IMR-90 (cell line): ENCODE measurements around the gene FHL2. TPM values are rescaled to one million over a fixed set of nuclear protein-coding genes. Genes with fewer than 3 reads are reported as not detected.
A peak's percentile ranks its signal among the peaks of the same experiment; 100 is the strongest.

Experiments used
- ATAC-seq: fragments of 200-7000 bp; cut with Tn5 transposase; 2 replicates; pipeline ENCODE4 v1.9.1; 2020; ENCODE audit warnings: low read depth, mild to moderate bottlenecking, moderate library complexity
- BruUV-seq: library from RNA; stranded (reverse); fragments of 400-500 nt; replicated peaks from 2 replicates; lab custom pipeline; 2021; lab: Mats Ljungman, UMichigan
- CTCF ChIA-PET: fragments of 300-600 bp; formaldehyde crosslinking; extraction: SDS; loops from one replicate; lab custom pipeline; 2021; ENCODE audit warnings: antibody characterized with exemption; lab: Yijun Ruan, JAX
- POLR2A ChIA-PET: fragments of 300-600 bp; sonication (Branson Sonifier 250); formaldehyde crosslinking; loops from one replicate; lab custom pipeline; 2022; ENCODE audit warnings: antibody characterized with exemption; ENCODE audit not compliant: unreplicated experiment; lab: Charles Lee
- DNase-seq: peaks from one replicate; pipeline ENCODE4 v3.0.0; 2013
- H2AFZ ChIP-seq: replicated peaks from 2 replicates; pipeline ENCODE3; 2013; ENCODE audit warnings: low read length, mild to moderate bottlenecking; ENCODE audit not compliant: poor library complexity
- H2AK5ac ChIP-seq: 2 replicates; pipeline ENCODE4 v1.6.1; 2013; ENCODE audit warnings: low read depth, low read length, inconsistent platforms
- H2AK9ac ChIP-seq: replicated peaks from 2 replicates; pipeline ENCODE3; 2013; ENCODE audit warnings: mild to moderate bottlenecking, low read depth, low read length, moderate library complexity; ENCODE audit not compliant: poor library complexity
- H2BK120ac ChIP-seq: 2 replicates; pipeline ENCODE4 v1.6.1; 2013; ENCODE audit warnings: low read depth, low read length, inconsistent platforms
- H2BK15ac ChIP-seq: 3 replicates; pipeline ENCODE4 v1.6.1; 2013; ENCODE audit warnings: low read depth, low read length, inconsistent platforms
- H2BK20ac ChIP-seq: 2 replicates; pipeline ENCODE4 v1.6.1; 2013; ENCODE audit warnings: low read depth, mild to moderate bottlenecking, inconsistent platforms, low read length, moderate library complexity
- H2BK5ac ChIP-seq: 2 replicates; pipeline ENCODE4 v1.6.1; 2013; ENCODE audit warnings: mild to moderate bottlenecking, low read depth, low read length, inconsistent platforms; ENCODE audit not compliant: poor library complexity, severe bottlenecking
- H3K14ac ChIP-seq: replicated peaks from 2 replicates; pipeline ENCODE4 v1.6.1; 2013; ENCODE audit warnings: low read depth, low read length, inconsistent platforms
- H3K18ac ChIP-seq: 2 replicates; pipeline ENCODE4 v1.6.1; 2013; ENCODE audit warnings: low read depth, low read length, control low read depth
- H3K23ac ChIP-seq: 2 replicates; pipeline ENCODE4 v1.6.1; 2013; ENCODE audit warnings: low read depth, low read length, inconsistent platforms
- H3K27ac ChIP-seq: 2 replicates; pipeline ENCODE4 v1.5.1; 2013; ENCODE audit warnings: mild to moderate bottlenecking, control low read depth, low read length; ENCODE audit not compliant: insufficient read depth
- H3K27me3 ChIP-seq: 2 replicates; pipeline ENCODE4 v1.6.1; 2013; ENCODE audit warnings: low read length; ENCODE audit not compliant: control insufficient read depth, insufficient read depth
- H3K36me3 ChIP-seq: 2 replicates; pipeline ENCODE4 v1.6.1; 2013; ENCODE audit warnings: low read length, mixed read lengths; ENCODE audit not compliant: control insufficient read depth, insufficient read depth
- H3K4ac ChIP-seq: 2 replicates; pipeline ENCODE4 v1.6.1; 2013; ENCODE audit warnings: low read depth, low read length, inconsistent platforms
- H3K4me1 ChIP-seq: 2 replicates; pipeline ENCODE4 v1.6.1; 2013; ENCODE audit warnings: low read length, mixed read lengths; ENCODE audit not compliant: control insufficient read depth, insufficient read depth
- H3K4me2 ChIP-seq: 2 replicates; pipeline ENCODE4 v1.6.1; 2013; ENCODE audit warnings: low read depth, mild to moderate bottlenecking, control low read depth, low read length, moderate library complexity
- H3K4me3 ChIP-seq: 2 replicates; pipeline ENCODE4 v1.5.1; 2013; ENCODE audit warnings: low read depth, mild to moderate bottlenecking, control low read depth, low read length, moderate library complexity; ENCODE audit not compliant: insufficient read depth
- H3K56ac ChIP-seq: 2 replicates; pipeline ENCODE4 v1.6.1; 2013; ENCODE audit warnings: low read length, inconsistent platforms; ENCODE audit not compliant: insufficient read depth; ENCODE audit errors: extremely low read depth
- H3K79me1 ChIP-seq, 2 experiments: 2 replicates each; pipeline ENCODE4 v1.6.1; 2013; ENCODE audit warnings: low read length in 2 of 2, inconsistent platforms in 1 of 2, low read depth in 1 of 2
- H3K9ac ChIP-seq: 2 replicates; pipeline ENCODE4 v1.6.1; 2013; ENCODE audit warnings: low read depth, low read length, control low read depth
- H3K9me1 ChIP-seq: 2 replicates; pipeline ENCODE4 v1.6.1; 2013; ENCODE audit warnings: low read length, inconsistent platforms; ENCODE audit not compliant: insufficient read depth
- H3K9me3 ChIP-seq: 2 replicates; pipeline ENCODE4 v1.6.1; 2013; ENCODE audit warnings: low read length; ENCODE audit not compliant: control insufficient read depth, insufficient read depth
- H4K20me1 ChIP-seq: 2 replicates; pipeline ENCODE4 v1.6.1; 2013; ENCODE audit warnings: low read length, inconsistent platforms; ENCODE audit not compliant: insufficient read depth
- H4K5ac ChIP-seq: 2 replicates; pipeline ENCODE4 v1.6.1; 2013; ENCODE audit warnings: mild to moderate bottlenecking, low read depth, low read length, control low read depth
- H4K8ac ChIP-seq, 2 experiments: 2 replicates each; pipeline ENCODE4 v1.6.1; 2013; ENCODE audit warnings: low read depth in 2 of 2, low read length in 2 of 2, control low read depth in 1 of 2, inconsistent platforms in 1 of 2
- H4K91ac ChIP-seq: 2 replicates; pipeline ENCODE4 v1.6.1; 2013; ENCODE audit warnings: low read depth, low read length, inconsistent platforms; ENCODE audit not compliant: insufficient read depth
- CEBPB ChIP-seq: IDR thresholded peaks from 2 replicates; pipeline ENCODE4 v1.6.1; 2012; ENCODE audit warnings: low read depth, low read length, improper control_type of control experiment
- ELK1 ChIP-seq: fragments of 150-350 bp; IDR thresholded peaks from 2 replicates; pipeline ENCODE4 v1.6.1; 2016; ENCODE audit warnings: low read depth, mild to moderate bottlenecking, low read length, moderate library complexity, borderline replicate concordance
- MXI1 ChIP-seq: IDR thresholded peaks from 2 replicates; pipeline ENCODE4 v1.6.1; 2012; ENCODE audit warnings: low read depth, mild to moderate bottlenecking, low read length, moderate library complexity, borderline replicate concordance
- WGBS, 2 experiments: methylation state at CpG; one replicate each; pipeline versions ENCODE4 v1.1.5 to v1.1.7; 2013; ENCODE audit warnings: missing lambda C conversion rate in 2 of 2; ENCODE audit not compliant: insufficient read length in 1 of 2; ENCODE audit errors: extremely low coverage in 2 of 2; 5-methylcytosine and 5-hydroxymethylcytosine counted together
- dilution Hi-C: fragments of 300-500 bp; cut with HindIII; formaldehyde crosslinking; loops from one replicate; pipeline ENCODE4 v1.14.3; 2018; ENCODE audit warnings: low sequenced_read_pairs; ENCODE audit not compliant: unreplicated experiment
- in situ Hi-C: fragments of 300-500 bp; cut with MboI; formaldehyde crosslinking; loops from 3 replicates; pipeline ENCODE4 v1.14.3; 2019; ENCODE audit warnings: low sequenced_read_pairs, inconsistent platforms, mixed read lengths
- intact Hi-C: fragments of 100-400 bp; cut with micrococcal nuclease; formaldehyde crosslinking; loops from 2 replicates; pipeline ENCODE4 v1.10.0; 2022
- polyA plus RNA-seq, 3 experiments: library from polyadenylated mRNA; depleted of rRNA; stranded (reverse); fragments of >200 nt; gene quantifications; 2 replicates each; pipeline ENCODE4 v1.2.3, GENCODE V29; 2012; ENCODE audit warnings: low replicate concordance in 1 of 3
- total RNA-seq: library from RNA; depleted of rRNA; stranded (reverse); fragments of >200 nt; gene quantifications from 2 replicates; pipeline ENCODE4 v1.2.3, GENCODE V29; 2012

The FHL2 gene
- total and polyA plus RNA-seq, 2 of the 4 experiments (the other 2 are of a cell fraction): 464 to 550 TPM

- TF ChIP-seq ELK1: no peak
- TF ChIP-seq MXI1: no peak
Measured at GRCh38 chr2:105384216-105384615, 14.6 kb downstream of the FHL2 start (continued).

GRCh38 chr2:105383432-105384166 lies 15.3 kb downstream of the FHL2 start:
- Histone ChIP-seq H4K91ac (no peak overlapping the region; the same call in 1 of the 2 replicates), H4K20me1 (peaks cover 57% of the 10 kb centered on the region), H3K27me3 (no peaks in the 10 kb centered on the region), H2BK15ac (no peak overlapping the region), H3K18ac (peak overlapping the region; percentile 54; the same call in 1 of the 2 replicates), H2AFZ (no peak overlapping the region), H2AK9ac (no peak overlapping the region), H3K27ac (peak overlapping the region; percentile 47; the same call in 1 of the 2 replicates), H3K9me3 (no peaks in the 10 kb centered on the region), H3K23ac (no peak overlapping the region), H4K8ac (peak overlapping the region in 1 of 2 experiments; percentile 1; a peak in 1 of 4 replicates), H3K4me1 (peaks cover 46% of the 10 kb centered on the region), H3K9ac (no peak overlapping the region), H3K4ac (no peak overlapping the region; the same call in 1 of the 2 replicates), H3K56ac (no peak overlapping the region), H3K9me1 (peaks cover 43% of the 10 kb centered on the region), H3K36me3 (peaks cover 86% of the 10 kb centered on the region), H4K5ac (peak overlapping the region; percentile 10; the same call in 1 of the 2 replicates), H3K79me1 (peaks cover 13 to 94% of the 10 kb centered on the region in 2 experiments), H3K4me3 (no peak overlapping the region), H2BK20ac (no peak overlapping the region), H2BK120ac (no peak overlapping the region), H3K14ac (peak overlapping the region; percentile 68; the same call in 1 of the 2 replicates), H2AK5ac (no peak overlapping the region), H3K4me2 (no peak overlapping the region), H2BK5ac (peak overlapping the region; percentile 72)
- WGBS, 2 experiments: 95% methylated on average over 5 of the region's 8 CpGs; no CpG with 5 or more reads in 1 of the 2 experiments
- ChIA-PET POLR2A (no interaction called here), CTCF (no interaction called here)
- dilution Hi-C loops: no loop called here
- no peak for DNase-seq
- BruUV-seq: no TSS peak
- ATAC-seq: no peak
- in situ Hi-C loops: no loop called here
- intact Hi-C loops: no loop called here
- TF ChIP-seq MXI1 (no peak), CEBPB (no peak)
